Endothelial cell of umbilical vein (primary cell): ENCODE data around the gene TOMM20.

Experiments
- EZH2 ChIP-seq: IDR thresholded peaks from 2 replicates; pipeline ENCODE4 v1.6.1; 2012; ENCODE audit warnings: borderline replicate concordance, low read depth, mild to moderate bottlenecking, moderate library complexity, low read length, inconsistent platforms; ENCODE audit not compliant: severe bottlenecking
- FOS ChIP-seq: IDR thresholded peaks from 2 replicates; pipeline ENCODE4 v1.6.1; 2011; ENCODE audit warnings: mild to moderate bottlenecking, low read length, moderate library complexity, borderline replicate concordance; ENCODE audit not compliant: insufficient read depth
- POLR2A ChIP-seq: IDR thresholded peaks from 2 replicates; pipeline ENCODE4 v1.6.1; 2012; ENCODE audit warnings: low read depth, mild to moderate bottlenecking, control low read depth, low read length
- POLR2AphosphoS5 ChIP-seq: IDR thresholded peaks from 2 replicates; pipeline ENCODE4 v1.6.1; 2012; ENCODE audit warnings: low read depth, mild to moderate bottlenecking, control low read depth, low read length, moderate library complexity; ENCODE audit not compliant: insufficient read depth
- TF ChIP-seq, protein P1 (sequence below), 2 donors: IDR thresholded peaks; 1 replicate in 1 of 2; 2 replicates in 1 of 2; pipeline ENCODE4 v1.5.1; 2011; ENCODE audit warnings: low read length in 2 of 2, mild to moderate bottlenecking in 2 of 2, moderate library complexity in 2 of 2, control low read depth in 1 of 2, inconsistent platforms in 1 of 2, low read depth in 1 of 2; ENCODE audit not compliant: insufficient read depth in 1 of 2; ENCODE audit errors: extremely low read depth in 1 of 2
- TF ChIP-seq, protein P2 (sequence below): IDR thresholded peaks from 2 replicates; pipeline ENCODE4 v1.6.1; 2011; ENCODE audit not compliant: insufficient read depth, insufficient read length

DNA sequence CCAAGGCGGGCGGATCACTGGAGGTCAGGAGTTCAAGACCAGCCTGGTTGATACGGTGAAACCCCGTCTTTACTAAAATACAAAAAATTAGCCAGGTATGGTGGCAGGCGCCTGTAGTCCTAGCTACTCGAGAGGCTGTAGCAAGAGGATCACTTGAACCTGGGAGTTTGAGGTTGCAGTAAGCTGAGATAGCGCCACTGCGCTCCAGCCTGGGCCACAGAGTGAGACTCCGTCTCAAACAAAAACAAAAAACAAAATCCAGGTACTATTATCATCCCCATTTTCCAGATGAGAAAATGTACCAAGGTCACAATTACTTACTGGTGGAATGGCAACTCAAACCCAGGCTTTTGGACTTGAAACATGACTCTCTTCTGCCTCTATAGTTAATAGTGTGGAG, 4.5 kb downstream of the TOMM20 start:
- TF ChIP-seq, protein P1, sequence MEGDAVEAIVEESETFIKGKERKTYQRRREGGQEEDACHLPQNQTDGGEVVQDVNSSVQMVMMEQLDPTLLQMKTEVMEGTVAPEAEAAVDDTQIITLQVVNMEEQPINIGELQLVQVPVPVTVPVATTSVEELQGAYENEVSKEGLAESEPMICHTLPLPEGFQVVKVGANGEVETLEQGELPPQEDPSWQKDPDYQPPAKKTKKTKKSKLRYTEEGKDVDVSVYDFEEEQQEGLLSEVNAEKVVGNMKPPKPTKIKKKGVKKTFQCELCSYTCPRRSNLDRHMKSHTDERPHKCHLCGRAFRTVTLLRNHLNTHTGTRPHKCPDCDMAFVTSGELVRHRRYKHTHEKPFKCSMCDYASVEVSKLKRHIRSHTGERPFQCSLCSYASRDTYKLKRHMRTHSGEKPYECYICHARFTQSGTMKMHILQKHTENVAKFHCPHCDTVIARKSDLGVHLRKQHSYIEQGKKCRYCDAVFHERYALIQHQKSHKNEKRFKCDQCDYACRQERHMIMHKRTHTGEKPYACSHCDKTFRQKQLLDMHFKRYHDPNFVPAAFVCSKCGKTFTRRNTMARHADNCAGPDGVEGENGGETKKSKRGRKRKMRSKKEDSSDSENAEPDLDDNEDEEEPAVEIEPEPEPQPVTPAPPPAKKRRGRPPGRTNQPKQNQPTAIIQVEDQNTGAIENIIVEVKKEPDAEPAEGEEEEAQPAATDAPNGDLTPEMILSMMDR (IDR thresholded peaks at IDR 0.05; ENCODE audit: extremely low read depth in 1 of 2, insufficient read depth in 1 of 2, low read depth in 1 of 2, low read length in 2 of 2): no peak
- TF ChIP-seq POLR2A (no peak), EZH2 (no peak), FOS (no peak), POLR2AphosphoS5 (no peak)
- TF ChIP-seq, protein P2, sequence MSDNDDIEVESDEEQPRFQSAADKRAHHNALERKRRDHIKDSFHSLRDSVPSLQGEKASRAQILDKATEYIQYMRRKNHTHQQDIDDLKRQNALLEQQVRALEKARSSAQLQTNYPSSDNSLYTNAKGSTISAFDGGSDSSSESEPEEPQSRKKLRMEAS: no peak
